Epithelial cell of proximal tubule (primary cell): ENCODE data around the gene C2CD2. TPM values are rescaled to one million over a fixed set of nuclear protein-coding genes. Genes with fewer than 3 reads are reported as not detected.

Experiments used
- DNase-seq: peaks from one replicate; pipeline ENCODE4 v3.0.0-alpha.2; 2011; ENCODE audit warnings: low read depth
- H3K4me3 ChIP-seq: 2 replicates; pipeline ENCODE4 v1.5.1; 2011; ENCODE audit warnings: low read depth, mild to moderate bottlenecking, low read length
- CTCF ChIP-seq: conservative IDR thresholded peaks from 2 replicates; pipeline ENCODE4 v1.5.1; 2012; ENCODE audit warnings: low read depth, mild to moderate bottlenecking, low read length
- total RNA-seq: library from RNA; depleted of rRNA; stranded (reverse); fragments of >200 nt; gene quantifications from 2 replicates; pipeline ENCODE4 v1.2.3, GENCODE V29; 2015

Gene C2CD2
- total RNA-seq, 1 donor from 2014 or later, result 7.1 TPM

- TF ChIP-seq CTCF, result no peak
- H3K4me3 ChIP-seq, result no peak overlapping the region
- DNase-seq, result no peak
Observed at GRCh38 chr21:41976611-41977010, 22.8 kb upstream of the C2CD2 start.

GRCh38 chr21:41975391-41976272 lies 21.8 kb upstream of the C2CD2 start:
- TF ChIP-seq CTCF, result no peak
- no peak overlapping the region for H3K4me3 ChIP-seq

GRCh38 chr21:41974752-41975053 lies 20.9 kb upstream of the C2CD2 start:
- no peak for TF ChIP-seq CTCF
- no peak for DNase-seq

More at GRCh38 chr21:41975391-41976272, 21.8 kb upstream of the C2CD2 start:
- no peak for DNase-seq

GRCh38 chr21:41973861-41974751 lies 20.3 kb upstream of the C2CD2 start:
- peak; percentile 27 for TF ChIP-seq CTCF
- H3K4me3 ChIP-seq, result no peak overlapping the region
- no peak for DNase-seq

More at GRCh38 chr21:41974752-41975053, 20.9 kb upstream of the C2CD2 start:
- no peak overlapping the region for H3K4me3 ChIP-seq

GRCh38 chr21:41973427-41973831 lies 19.6 kb upstream of the C2CD2 start:
- no peak for DNase-seq
- H3K4me3 ChIP-seq, result no peak overlapping the region
- TF ChIP-seq CTCF, result no peak

- no peak overlapping the region for H3K4me3 ChIP-seq
- TF ChIP-seq CTCF, result no peak
- no peak for DNase-seq
Observed at GRCh38 chr21:41972511-41973205, 18.8 kb upstream of the C2CD2 start.
